ENCODE data around the gene ZDHHC1. TPM values are rescaled to one million over a fixed set of nuclear protein-coding genes. Genes with fewer than 3 reads are reported as not detected.

Gene ZDHHC1
- total RNA-seq, 4 donors from 2014 or later: 7.1 to 36.3 (median 20.5) TPM

- no peaks in the 10 kb centered on the region for H3K9me3 ChIP-seq
- DNase-seq: no peak
- intact Hi-C loops (cut with DNase I; ENCODE audit: low total_unique reads) (no loop called here), in situ Hi-C loops (cut with MboI; ENCODE audit: low pct_ligation_motif_present in 1 of 4, low pct_unique_long_range_greater_than_20kb in 1 of 4, low sequenced_read_pairs in 3 of 4) (no loop called here)
- H3K27ac ChIP-seq: peak overlapping the region; percentile 86 to 94 (median 88)
- H3K4me3 ChIP-seq: no peak overlapping the region
- H3K4me1 ChIP-seq: peaks cover 86 to 98% (median 91%) of the 10 kb centered on the region in 4 donors
- H3K27me3 ChIP-seq: no peaks in the 10 kb centered on the region
- TF ChIP-seq POLR2AphosphoS5 (IDR thresholded peaks at IDR 0.05) (no peak), EP300 (IDR thresholded peaks at IDR 0.05; ENCODE audit: low read depth) (no peak), CTCF (IDR thresholded peaks at IDR 0.05) (no peak), POLR2A (IDR thresholded peaks at IDR 0.05) (no peak)
- no peaks in the 10 kb centered on the region for H3K36me3 ChIP-seq
- 71 to 88% methylated on average over 2 to 7 of the region's 7 CpGs for WGBS, 2 donors (ENCODE audit: low coverage in 1 of 2)
Measured at GRCh38 chr16:67445126-67445426, 28.8 kb upstream of the ZDHHC1 start.

- TF ChIP-seq EP300 (IDR thresholded peaks at IDR 0.05; ENCODE audit: low read depth) (no peak), CTCF (IDR thresholded peaks at IDR 0.05) (no peak), POLR2A (IDR thresholded peaks at IDR 0.05) (no peak), POLR2AphosphoS5 (IDR thresholded peaks at IDR 0.05) (no peak)
- no peak for DNase-seq
- H3K27ac ChIP-seq: peak overlapping the region; percentile 86 to 94 (median 88)
- 82% methylated on average over 18 of the region's 22 CpGs; no CpG with 5 or more reads in 1 of the 2 donors for WGBS, 2 donors (ENCODE audit: low coverage in 1 of 2)
- H3K4me1 ChIP-seq: peaks cover 80 to 92% (median 88%) of the 10 kb centered on the region in 4 donors
- intact Hi-C loops (cut with DNase I; ENCODE audit: low total_unique reads) (no loop called here), in situ Hi-C loops (cut with MboI; ENCODE audit: low pct_ligation_motif_present in 1 of 4, low pct_unique_long_range_greater_than_20kb in 1 of 4, low sequenced_read_pairs in 3 of 4) (no loop called here)
- no peaks in the 10 kb centered on the region for H3K27me3 ChIP-seq
- H3K9me3 ChIP-seq: no peaks in the 10 kb centered on the region
- H3K36me3 ChIP-seq: no peaks in the 10 kb centered on the region
- no peak overlapping the region for H3K4me3 ChIP-seq
Measured at GRCh38 chr16:67444259-67445125, 28.2 kb upstream of the ZDHHC1 start.

- H3K4me3 ChIP-seq: no peak overlapping the region
- WGBS, 2 donors (ENCODE audit: low coverage in 1 of 2): 69% methylated on average over 6 of the region's 6 CpGs; no CpG with 5 or more reads in 1 of the 2 donors
- intact Hi-C loops (cut with DNase I; ENCODE audit: low total_unique reads): no loop called here
- in situ Hi-C loops (cut with MboI; ENCODE audit: low pct_ligation_motif_present in 1 of 4, low pct_unique_long_range_greater_than_20kb in 1 of 4, low sequenced_read_pairs in 3 of 4): no loop called here
- peak overlapping the region; percentile 83 to 90 (median 86) for H3K27ac ChIP-seq
- peaks cover 0 to 9% (median 0%) of the 10 kb centered on the region in 4 donors for H3K36me3 ChIP-seq
- DNase-seq: peak; percentile 50
- H3K9me3 ChIP-seq: no peaks in the 10 kb centered on the region
- TF ChIP-seq CTCF (IDR thresholded peaks at IDR 0.05) (no peak), POLR2A (IDR thresholded peaks at IDR 0.05) (no peak), POLR2AphosphoS5 (IDR thresholded peaks at IDR 0.05) (peak; percentile 44 to 72 (median 63)), EP300 (IDR thresholded peaks at IDR 0.05; ENCODE audit: low read depth) (no peak)
- H3K4me1 ChIP-seq: peaks cover 71 to 80% (median 77%) of the 10 kb centered on the region in 4 donors
- no peaks in the 10 kb centered on the region for H3K27me3 ChIP-seq
Measured at GRCh38 chr16:67443265-67443664, 27.0 kb upstream of the ZDHHC1 start.

- no peak for TF ChIP-seq POLR2AphosphoS5 (IDR thresholded peaks at IDR 0.05)
- no peak for TF ChIP-seq CTCF (IDR thresholded peaks at IDR 0.05)
- TF ChIP-seq POLR2A (IDR thresholded peaks at IDR 0.05): no peak
- no peak for TF ChIP-seq EP300 (IDR thresholded peaks at IDR 0.05; ENCODE audit: low read depth)
- intact Hi-C loops (cut with DNase I; ENCODE audit: low total_unique reads) (no loop called here), in situ Hi-C loops (cut with MboI; ENCODE audit: low pct_ligation_motif_present in 1 of 4, low pct_unique_long_range_greater_than_20kb in 1 of 4, low sequenced_read_pairs in 3 of 4) (no loop called here)
- Histone ChIP-seq H3K27me3 (no peaks in the 10 kb centered on the region), H3K36me3 (peaks cover 0 to 14% (median under 1%) of the 10 kb centered on the region in 4 donors), H3K27ac (peak overlapping the region; percentile 83 to 90 (median 86)), H3K9me3 (no peaks in the 10 kb centered on the region), H3K4me1 (peaks cover 65 to 75% (median 71%) of the 10 kb centered on the region in 4 donors), H3K4me3 (no peak overlapping the region)
- DNase-seq: no peak
- 78 to 80% methylated on average over 3 to 13 of the region's 13 CpGs for WGBS, 2 donors (ENCODE audit: low coverage in 1 of 2)
Measured at GRCh38 chr16:67442581-67443255, 26.4 kb upstream of the ZDHHC1 start.
